Measurements from ENCODE around the gene RAB10. TPM values are rescaled to one million over a fixed set of nuclear protein-coding genes. Genes with fewer than 3 reads are reported as not detected.

Gene RAB10
- total and polyA plus RNA-seq, 8 donors = 101 to 175 (median 127) TPM

- DNase-seq (peak in 2 of 4 donors; percentile 66 to 82), ATAC-seq (peak; percentile 32)
- Histone ChIP-seq H3K27ac (peak overlapping the region in 1 of 2 donors; percentile 91), H3K4me1 (peaks cover 13 to 79% of the 10 kb centered on the region in 2 donors), H3K4me3 (no peak overlapping the region), H3K27me3 (no peaks in the 10 kb centered on the region), H3K9me3 (no peaks in the 10 kb centered on the region), H3K36me3 (no peaks in the 10 kb centered on the region)
- TF ChIP-seq, protein P1, sequence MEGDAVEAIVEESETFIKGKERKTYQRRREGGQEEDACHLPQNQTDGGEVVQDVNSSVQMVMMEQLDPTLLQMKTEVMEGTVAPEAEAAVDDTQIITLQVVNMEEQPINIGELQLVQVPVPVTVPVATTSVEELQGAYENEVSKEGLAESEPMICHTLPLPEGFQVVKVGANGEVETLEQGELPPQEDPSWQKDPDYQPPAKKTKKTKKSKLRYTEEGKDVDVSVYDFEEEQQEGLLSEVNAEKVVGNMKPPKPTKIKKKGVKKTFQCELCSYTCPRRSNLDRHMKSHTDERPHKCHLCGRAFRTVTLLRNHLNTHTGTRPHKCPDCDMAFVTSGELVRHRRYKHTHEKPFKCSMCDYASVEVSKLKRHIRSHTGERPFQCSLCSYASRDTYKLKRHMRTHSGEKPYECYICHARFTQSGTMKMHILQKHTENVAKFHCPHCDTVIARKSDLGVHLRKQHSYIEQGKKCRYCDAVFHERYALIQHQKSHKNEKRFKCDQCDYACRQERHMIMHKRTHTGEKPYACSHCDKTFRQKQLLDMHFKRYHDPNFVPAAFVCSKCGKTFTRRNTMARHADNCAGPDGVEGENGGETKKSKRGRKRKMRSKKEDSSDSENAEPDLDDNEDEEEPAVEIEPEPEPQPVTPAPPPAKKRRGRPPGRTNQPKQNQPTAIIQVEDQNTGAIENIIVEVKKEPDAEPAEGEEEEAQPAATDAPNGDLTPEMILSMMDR (IDR thresholded peaks at IDR 0.05) = no peak
- intact Hi-C loops (cut with DNase I) = no loop called here
Observed at GRCh38 chr2:26000561-26001082, 33.3 kb upstream of the RAB10 start.

- intact Hi-C loops (cut with DNase I) = no loop called here
- Histone ChIP-seq H3K36me3 (no peaks in the 10 kb centered on the region), H3K27me3 (no peaks in the 10 kb centered on the region), H3K9me3 (no peaks in the 10 kb centered on the region), H3K4me1 (peaks cover 13 to 81% of the 10 kb centered on the region in 2 donors), H3K27ac (peak overlapping the region; percentile 41 to 91), H3K4me3 (no peak overlapping the region)
- DNase-seq (peak; percentile 61 to 84 (median 80)), ATAC-seq (peak; percentile 76)
- TF ChIP-seq, protein P1 (IDR thresholded peaks at IDR 0.05) = no peak
Observed at GRCh38 chr2:26001743-26002351, 32.0 kb upstream of the RAB10 start.

GRCh38 chr2:26002632-26003310 is 31.1 kb upstream of the RAB10 start:
- intact Hi-C loops (cut with DNase I) = no loop called here
- peak in 1 of 4 donors; percentile 74 for DNase-seq
- peak; percentile 56 for ATAC-seq
- Histone ChIP-seq H3K27ac (peak overlapping the region; percentile 41 to 91), H3K4me1 (peaks cover 13 to 85% of the 10 kb centered on the region in 2 donors), H3K4me3 (no peak overlapping the region), H3K36me3 (no peaks in the 10 kb centered on the region), H3K27me3 (no peaks in the 10 kb centered on the region), H3K9me3 (no peaks in the 10 kb centered on the region)
- TF ChIP-seq, protein P1 (IDR thresholded peaks at IDR 0.05) = no peak

- TF ChIP-seq, protein P1 (IDR thresholded peaks at IDR 0.05) = no peak
- intact Hi-C loops (cut with DNase I) = no loop called here
- H3K27ac ChIP-seq = peak overlapping the region; percentile 19 to 88
Observed at GRCh38 chr2:26008095-26008494, 25.8 kb upstream of the RAB10 start.

More at GRCh38 chr2:26008095-26008494, 25.8 kb upstream of the RAB10 start:
- no peaks in the 10 kb centered on the region for H3K36me3 ChIP-seq
- ATAC-seq (no peak), DNase-seq (no peak)
- H3K4me1 ChIP-seq = peaks cover 0 to 80% of the 10 kb centered on the region in 2 donors
- no peaks in the 10 kb centered on the region for H3K9me3 ChIP-seq
- H3K4me3 ChIP-seq = no peak overlapping the region
- H3K27me3 ChIP-seq = no peaks in the 10 kb centered on the region
